ENCODE measurements around the gene SCCPDH. TPM values are rescaled to one million over a fixed set of nuclear protein-coding genes. Genes with fewer than 3 reads are reported as not detected.

SCCPDH gene
- total and polyA plus RNA-seq, 2 donors (not counting 1 experiment from before 2014, with no cell fraction given): 1.7 to 6.6 TPM

- TF ChIP-seq EZH2 (IDR thresholded peaks at IDR 0.05; ENCODE audit: borderline replicate concordance, insufficient read depth, low read depth, low read length, poor library complexity, severe bottlenecking): no peak
- no peak for TF ChIP-seq CTCF (IDR thresholded peaks at IDR 0.05)
- Histone ChIP-seq H3K9ac (ENCODE audit: low read length) (no peak overlapping the region), H3K36me3 (replicated peaks in 1 of 2; ENCODE audit: control extremely low read depth in 1 of 2, control insufficient read depth in 1 of 2, extremely low read depth in 1 of 2, insufficient read depth in 2 of 2, low read length in 1 of 2) (no peaks in the 10 kb centered on the region), H3K9me3 (ENCODE audit: control extremely low read depth in 1 of 3, control insufficient read depth in 2 of 3, insufficient read depth in 1 of 3, low read length in 2 of 3) (peaks cover 0 to 3% (median 0%) of the 10 kb centered on the region in 3 donors), H4K20me1 (ENCODE audit: control insufficient read depth, insufficient read depth, low read length, poor library complexity, severe bottlenecking) (no peaks in the 10 kb centered on the region), H3K79me2 (ENCODE audit: control insufficient read depth, insufficient read depth, low read length) (no peaks in the 10 kb centered on the region), H3K27ac (ENCODE audit: low read length in 2 of 2) (no peak overlapping the region), H3K27me3 (replicated peaks in 1 of 4; ENCODE audit: control extremely low read depth in 1 of 4, control insufficient read depth in 3 of 4, insufficient read depth in 4 of 4, low read length in 3 of 4) (no peaks in the 10 kb centered on the region), H3K4me3 (ENCODE audit: control extremely low read depth in 1 of 5, extremely low read depth in 1 of 5, insufficient read depth in 1 of 5, low read depth in 2 of 5, low read length in 4 of 5) (no peak overlapping the region), H3K4me2 (replicated peaks; ENCODE audit: low read depth, low read length, poor library complexity, severe bottlenecking) (no peak overlapping the region), H2AFZ (ENCODE audit: insufficient read depth, low read depth, low read length, poor library complexity, severe bottlenecking) (no peak overlapping the region), H3K4me1 (ENCODE audit: control insufficient read depth in 2 of 2, insufficient read depth in 2 of 2, low read length in 2 of 2) (peaks cover 0 to 8% of the 10 kb centered on the region in 2 donors)
- H3K9me3 Mint-ChIP-seq (ENCODE audit: insufficient read depth): no peaks in the 10 kb centered on the region
- peaks cover 12% of the 10 kb centered on the region for H3K4me1 Mint-ChIP-seq
- POLR2A ChIA-PET: no interaction called here
- CTCF ChIA-PET: interaction anchor here (0.6 kb wide), 1 partner anchor 16 kb away, joined by 4 read pairs; no protein-coding TSS in a partner anchor
- 97% methylated on average over 8 of the region's 9 CpGs for WGBS (ENCODE audit: insufficient coverage)
- no peak overlapping the region for H3K27ac Mint-ChIP-seq
- H3K27me3 Mint-ChIP-seq: no peaks in the 10 kb centered on the region
- H3K4me3 Mint-ChIP-seq: no peak overlapping the region
- no peak for DNase-seq
- no peak for ATAC-seq (ENCODE audit: low read depth)
- intact Hi-C loops (cut with micrococcal nuclease): no loop called here
Measured at GRCh38 chr1:246683521-246683920, 40.7 kb upstream of the SCCPDH start.

- Mint-ChIP-seq H3K4me1 (peaks cover 9% of the 10 kb centered on the region), H3K9me3 (ENCODE audit: insufficient read depth) (no peaks in the 10 kb centered on the region), H3K27ac (no peak overlapping the region), H3K4me3 (no peak overlapping the region), H3K27me3 (no peaks in the 10 kb centered on the region)
- Histone ChIP-seq H3K9me3 (ENCODE audit: control extremely low read depth in 1 of 3, control insufficient read depth in 2 of 3, insufficient read depth in 1 of 3, low read length in 2 of 3) (peaks cover 0 to 4% (median 0%) of the 10 kb centered on the region in 3 donors), H2AFZ (ENCODE audit: insufficient read depth, low read depth, low read length, poor library complexity, severe bottlenecking) (no peak overlapping the region), H3K79me2 (ENCODE audit: control insufficient read depth, insufficient read depth, low read length) (no peaks in the 10 kb centered on the region), H3K4me2 (replicated peaks; ENCODE audit: low read depth, low read length, poor library complexity, severe bottlenecking) (no peak overlapping the region), H3K36me3 (replicated peaks in 1 of 2; ENCODE audit: control extremely low read depth in 1 of 2, control insufficient read depth in 1 of 2, extremely low read depth in 1 of 2, insufficient read depth in 2 of 2, low read length in 1 of 2) (no peaks in the 10 kb centered on the region), H3K27ac (ENCODE audit: low read length in 2 of 2) (no peak overlapping the region), H4K20me1 (ENCODE audit: control insufficient read depth, insufficient read depth, low read length, poor library complexity, severe bottlenecking) (no peaks in the 10 kb centered on the region), H3K4me1 (ENCODE audit: control insufficient read depth in 2 of 2, insufficient read depth in 2 of 2, low read length in 2 of 2) (peaks cover 6 to 10% of the 10 kb centered on the region in 2 donors), H3K4me3 (ENCODE audit: control extremely low read depth in 1 of 5, extremely low read depth in 1 of 5, insufficient read depth in 1 of 5, low read depth in 2 of 5, low read length in 4 of 5) (no peak overlapping the region), H3K27me3 (replicated peaks in 1 of 4; ENCODE audit: control extremely low read depth in 1 of 4, control insufficient read depth in 3 of 4, insufficient read depth in 4 of 4, low read length in 3 of 4) (no peaks in the 10 kb centered on the region), H3K9ac (ENCODE audit: low read length) (no peak overlapping the region)
- POLR2A ChIA-PET: no interaction called here
- no peak for ATAC-seq (ENCODE audit: low read depth)
- TF ChIP-seq EZH2 (IDR thresholded peaks at IDR 0.05; ENCODE audit: borderline replicate concordance, insufficient read depth, low read depth, low read length, poor library complexity, severe bottlenecking) (no peak), CTCF (IDR thresholded peaks at IDR 0.05) (no peak)
- WGBS (ENCODE audit: insufficient coverage): 93% methylated on average over 14 of the region's 14 CpGs
- intact Hi-C loops (cut with micrococcal nuclease): no loop called here
- no peak for DNase-seq
- CTCF ChIA-PET: interaction anchor here (0.6 kb wide), 1 partner anchor 125 kb away, joined by 3 read pairs; no protein-coding TSS in a partner anchor
Measured at GRCh38 chr1:246687002-246687401, 37.2 kb upstream of the SCCPDH start.
